NK-92 (cell line): ENCODE results near the gene TADA3.
"Not testable (repeated sequence)": the region's sequence is repeated elsewhere in the genome, so short reads cannot be mapped to it uniquely, and the experiment has no call there.

Experiments
- DNase-seq: peaks from one replicate; lab custom pipeline; 2025; ENCODE audit not compliant: unreplicated experiment; lab: John Stamatoyannopoulos, UW

TADA3 gene

DNA sequence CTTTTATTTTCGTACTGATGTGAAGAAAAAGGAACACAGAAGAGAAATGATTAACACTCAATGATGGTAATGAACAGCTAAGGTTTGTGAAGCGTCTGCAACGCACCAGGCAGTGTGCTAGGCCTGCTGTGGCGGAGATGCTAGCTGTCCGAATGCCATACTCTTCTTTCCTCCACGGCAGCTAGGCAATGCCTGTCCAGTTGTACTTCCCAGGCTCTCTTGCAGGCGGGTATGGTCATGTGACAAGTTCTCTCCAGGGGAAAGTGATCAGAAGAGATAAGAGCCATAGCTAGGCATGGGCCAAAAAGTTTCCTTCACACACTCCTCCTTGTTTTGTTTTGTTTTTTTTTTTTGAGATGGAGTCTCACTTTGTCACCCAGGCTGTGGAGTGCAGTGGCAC is 6.7 kb downstream of the TADA3 start:
- DNase-seq, result no peak

DNA sequence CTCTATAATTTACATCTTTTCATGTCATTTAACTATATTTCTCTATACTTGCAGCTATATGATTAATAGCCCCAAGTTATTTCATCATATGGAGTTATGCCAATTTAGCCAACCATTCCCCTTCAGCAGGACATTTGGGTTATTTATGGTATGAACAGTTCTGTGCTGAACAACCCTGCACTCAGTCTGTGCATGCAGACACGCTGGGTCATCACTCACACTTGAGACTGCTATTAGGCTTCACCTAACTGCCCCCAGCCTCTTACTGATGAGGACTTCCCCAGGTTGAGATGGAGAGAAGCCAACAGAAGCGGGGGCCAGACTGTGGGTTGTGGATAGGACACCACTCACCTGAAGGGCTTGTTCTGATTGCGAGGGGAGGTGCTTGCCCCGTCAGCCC is 7.3 kb downstream of the TADA3 start:
- no peak for DNase-seq

- no peak for DNase-seq
These were observed 8.3 kb downstream of the TADA3 start for GRCh38 chr3:9783954-9784353.

DNA sequence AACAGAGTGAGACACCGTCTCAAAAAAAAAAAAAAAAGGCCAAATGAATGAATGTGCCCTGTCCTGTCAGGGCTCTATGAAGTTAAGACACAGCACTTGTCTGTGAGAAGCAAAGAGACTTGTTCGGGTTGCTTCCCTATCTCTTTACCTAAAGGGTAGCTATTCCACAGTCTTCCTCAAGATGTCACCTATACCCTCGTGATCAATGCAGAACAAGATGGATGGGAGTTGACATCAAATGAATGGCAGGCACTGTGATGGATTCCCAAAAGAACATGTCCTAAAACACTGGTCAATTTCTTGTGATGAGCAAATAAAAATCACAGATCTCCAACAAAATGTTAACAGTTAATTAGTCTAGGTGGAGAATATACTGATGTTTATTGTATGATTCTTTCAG is 9.5 kb downstream of the TADA3 start:
- DNase-seq, result no peak

- DNase-seq, result no peak
These were observed 10.2 kb downstream of the TADA3 start for GRCh38 chr3:9781978-9782603.

DNA sequence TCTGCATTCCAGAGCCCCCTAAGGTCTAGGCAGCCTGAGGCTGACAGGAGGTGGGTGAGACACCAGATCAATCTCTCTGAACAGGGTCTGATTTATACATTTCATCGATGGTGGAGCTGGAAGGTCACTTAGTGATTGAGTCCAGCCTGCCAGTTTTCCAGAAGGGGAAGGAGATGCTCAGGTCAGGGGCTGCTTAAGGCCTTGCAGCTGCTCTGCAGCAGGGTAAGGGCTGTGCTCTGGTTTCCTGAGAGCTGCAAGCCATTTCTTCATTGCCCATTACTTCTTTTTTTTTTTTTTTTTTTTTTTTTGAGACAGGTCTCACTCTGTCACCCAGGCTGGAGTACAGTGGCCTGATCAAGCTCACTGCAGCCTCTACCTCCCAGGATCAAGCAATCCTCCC is 10.7 kb downstream of the TADA3 start:
- DNase-seq, result no peak

- no peak for DNase-seq
These were observed 11.4 kb downstream of the TADA3 start for GRCh38 chr3:9780910-9781309.

GRCh38 chr3:9780458-9780812 is 11.8 kb downstream of the TADA3 start:
- no peak for DNase-seq

DNA sequence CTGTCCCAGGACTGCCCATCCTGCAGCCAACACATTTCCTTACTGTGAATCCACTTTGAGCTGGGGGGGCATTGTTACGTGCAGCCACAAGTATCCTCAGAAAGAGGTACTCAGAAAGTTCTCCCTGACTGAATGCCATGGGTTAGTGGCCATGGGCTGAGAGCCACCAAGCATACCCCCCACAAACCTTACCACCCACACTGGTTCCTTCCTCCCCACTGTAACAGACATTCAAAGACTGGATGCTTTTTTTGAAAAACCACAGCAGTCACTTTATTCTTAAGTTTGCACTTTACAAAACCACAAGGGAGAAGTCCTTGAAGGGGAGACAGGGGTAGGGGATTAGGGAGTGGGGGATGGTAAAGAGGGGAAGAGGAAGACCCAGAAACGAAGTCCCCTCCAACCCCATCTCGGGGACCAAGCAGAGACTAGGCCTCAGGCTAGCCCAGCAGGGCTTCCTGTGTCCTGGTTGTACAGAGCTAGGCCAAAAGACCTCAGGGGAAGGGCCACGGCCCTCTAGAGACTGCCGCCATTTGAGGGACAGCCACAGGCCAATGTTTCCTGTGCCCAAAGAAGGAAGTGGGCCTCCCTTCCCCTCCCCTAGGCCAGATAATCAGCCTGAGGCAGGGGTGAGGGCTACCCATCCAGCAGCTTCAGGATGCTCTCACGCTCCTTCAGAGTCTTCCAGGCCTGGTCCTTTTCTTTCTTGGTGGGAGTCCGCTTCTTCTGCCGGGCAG is 12.4 kb downstream of the TADA3 start:
- DNase-seq, result no peak

GRCh38 chr3:9779075-9779593 is 13.1 kb downstream of the TADA3 start:
- no peak for DNase-seq

DNA sequence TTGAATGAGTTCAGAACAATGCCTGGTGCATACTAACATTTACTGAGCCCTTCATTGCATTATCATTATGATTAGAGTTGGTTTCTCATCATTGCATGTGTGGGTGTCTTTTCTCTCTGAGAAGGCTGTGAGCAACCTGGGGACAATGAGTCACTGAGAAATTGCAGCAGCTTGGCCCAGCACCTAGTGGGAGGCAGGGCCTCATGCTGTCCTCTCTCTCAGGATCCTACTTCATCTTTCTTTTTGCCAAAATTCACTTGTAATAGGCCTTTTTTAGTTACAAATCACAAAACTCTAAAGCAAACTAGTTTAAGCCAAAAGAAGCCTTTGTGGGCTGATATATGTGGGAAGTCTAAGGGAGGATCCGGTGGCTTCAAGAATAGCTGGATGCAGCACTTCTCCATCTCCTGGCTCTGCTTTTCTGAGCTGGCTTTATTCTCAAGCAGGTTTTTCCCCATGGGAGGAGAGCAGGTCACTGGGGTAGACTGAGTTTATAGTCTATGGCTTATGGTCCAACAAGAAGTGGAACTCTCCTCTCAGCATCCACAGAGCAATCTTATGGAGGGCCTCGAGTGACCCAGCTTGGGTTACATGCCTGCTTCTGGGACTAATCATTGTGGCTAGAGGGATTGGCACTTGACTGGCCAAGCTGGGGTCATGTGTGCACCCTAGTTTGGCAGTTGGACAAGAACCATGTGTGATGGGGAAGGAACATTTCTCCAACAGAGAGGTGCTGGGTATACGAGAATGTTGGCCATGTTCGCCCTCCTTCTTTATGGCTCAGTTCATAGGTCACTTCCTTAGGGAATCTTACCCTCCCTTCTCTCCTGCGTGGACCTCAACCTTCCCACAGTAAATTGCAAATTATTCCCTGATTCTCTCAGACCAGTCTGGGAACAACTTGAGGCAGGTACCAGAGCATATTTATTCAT is 13.9 kb downstream of the TADA3 start:
- DNase-seq, result no peak

GRCh38 chr3:9777694-9778021 is 14.6 kb downstream of the TADA3 start:
- no peak for DNase-seq

DNA sequence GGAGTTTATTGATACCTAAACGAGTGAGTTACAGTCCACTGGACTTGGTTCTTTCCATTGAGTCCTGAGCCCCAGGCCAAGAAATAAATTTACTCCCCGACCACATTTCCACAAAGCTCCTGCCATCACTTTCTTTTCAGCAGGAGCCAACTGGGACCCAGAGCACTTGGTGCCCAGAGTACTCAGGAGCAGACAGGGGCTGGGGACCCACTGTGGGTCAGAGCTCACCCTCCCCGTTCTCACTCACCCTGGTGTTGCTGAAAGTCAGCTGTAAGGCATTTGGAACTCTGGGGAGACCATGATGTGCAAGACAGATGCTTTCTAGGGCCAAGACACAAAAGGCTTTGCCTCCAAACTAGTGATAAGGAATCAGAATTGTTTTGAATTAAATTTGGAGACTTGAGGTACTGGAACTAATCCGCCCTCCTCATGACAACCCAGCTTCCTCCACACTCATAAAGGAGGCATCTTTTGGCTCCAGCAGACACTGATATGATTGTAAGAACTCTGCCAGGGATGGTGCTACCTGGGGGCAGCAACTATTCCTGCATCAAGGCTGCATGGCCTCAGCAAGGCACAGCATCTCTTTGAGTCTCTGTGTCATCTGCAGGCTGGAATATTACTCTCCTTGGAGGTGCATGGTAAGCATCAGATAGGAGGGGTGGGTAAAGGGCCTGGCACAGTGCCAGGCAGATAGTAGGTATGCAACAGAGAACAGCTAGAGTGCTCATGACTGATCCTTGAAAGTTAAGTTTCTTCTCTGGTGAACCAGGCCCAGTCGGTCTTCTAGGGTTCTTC is 15.2 kb downstream of the TADA3 start:
- no peak for DNase-seq

DNA sequence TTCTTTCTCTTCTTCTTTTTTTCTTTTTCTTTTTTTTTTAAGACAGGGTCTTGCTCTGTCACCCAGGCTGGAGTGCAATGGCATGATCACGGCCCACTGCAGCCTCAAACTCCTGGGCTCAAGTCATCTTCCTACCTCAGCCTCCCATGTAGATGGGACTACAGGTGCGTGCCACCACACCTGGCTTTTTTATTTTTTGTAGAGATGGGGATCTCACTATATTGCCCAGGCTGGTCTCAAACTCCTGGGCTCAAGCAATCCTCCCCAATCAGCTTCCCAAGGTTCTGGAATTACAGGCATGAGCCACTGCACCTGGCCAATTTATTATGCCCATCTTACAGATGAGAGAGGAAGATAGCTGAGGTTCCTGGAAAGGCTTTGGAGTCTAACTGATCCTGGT is 21.3 kb downstream of the TADA3 start:
- DNase-seq, result not testable (repeated sequence)

DNA sequence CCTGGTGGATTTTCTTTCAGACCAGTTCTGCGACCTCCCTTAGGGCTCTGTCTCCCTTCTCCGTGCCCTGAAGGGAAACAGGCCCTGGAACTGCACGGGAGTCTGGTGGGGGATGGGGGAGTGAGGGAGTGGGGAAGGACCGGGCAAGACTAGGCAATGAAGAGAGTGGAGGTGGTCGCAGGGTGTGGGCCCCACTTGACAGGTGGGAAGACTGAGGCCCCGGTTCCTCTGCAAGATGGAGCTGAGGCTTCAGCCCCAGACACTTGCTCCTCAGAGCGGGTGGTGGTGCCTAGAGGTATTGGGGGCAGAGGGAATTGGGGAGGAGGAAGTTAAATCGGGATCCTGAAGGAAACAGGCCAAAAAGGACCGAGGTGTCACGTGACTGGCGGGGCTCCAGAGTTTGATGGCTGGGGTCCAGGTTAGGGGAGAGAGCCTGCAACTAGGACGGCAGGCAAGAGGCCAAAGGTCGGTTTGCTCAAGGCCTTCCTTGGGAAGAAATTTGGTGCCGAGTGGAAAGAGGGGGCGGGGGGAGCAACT is 21.9 kb downstream of the TADA3 start:
- no peak for DNase-seq

- DNase-seq, result no peak
These were observed 22.6 kb downstream of the TADA3 start, which contains the start of gene CAMK1 for GRCh38 chr3:9769426-9770275. CAMK1 (minus strand) TSS chr3:9769947; CDS start chr3:9767749, 2,198 bp downstream.

DNA sequence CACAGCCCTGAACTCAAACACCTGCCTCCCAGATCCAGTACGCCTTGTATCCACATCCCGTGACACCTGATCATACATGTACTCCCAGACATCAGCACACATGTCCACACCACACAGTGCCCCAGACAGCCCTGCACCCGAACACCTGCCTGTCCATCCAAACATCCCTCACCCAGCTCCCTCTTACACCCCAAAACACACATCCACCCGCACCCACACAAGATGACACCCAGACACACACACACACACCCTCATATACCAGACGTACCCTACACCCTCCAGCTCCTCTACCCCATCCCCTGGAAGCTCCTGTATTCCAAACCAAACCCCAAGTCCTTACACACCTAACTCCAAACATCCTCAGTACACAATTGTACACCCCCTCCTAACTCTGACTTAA is 23.3 kb downstream of the TADA3 start:
- DNase-seq, result no peak

GRCh38 chr3:9768141-9768775 is 24.0 kb downstream of the TADA3 start:
- DNase-seq, result no peak

DNA sequence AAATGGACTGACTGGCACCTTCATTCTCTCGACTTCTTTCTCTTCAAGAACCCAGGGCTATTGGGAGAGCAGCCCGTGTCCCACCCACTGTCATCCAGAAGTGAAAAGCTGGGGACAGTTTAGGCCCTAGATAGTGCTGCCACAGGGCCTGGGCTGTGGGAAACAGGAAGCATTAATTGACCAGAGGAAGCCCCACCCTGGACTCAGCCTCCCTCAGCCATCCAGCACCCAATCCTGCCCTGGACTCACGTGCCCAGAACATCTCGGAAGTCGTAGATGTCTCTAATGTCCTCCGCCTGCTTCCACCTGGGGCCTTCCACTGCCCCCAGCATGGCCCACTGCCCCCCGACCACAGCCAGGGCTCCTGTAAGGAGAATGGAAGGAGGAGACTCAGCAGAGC is 24.9 kb downstream of the TADA3 start:
- no peak for DNase-seq
